Sigmoid colon (tissue), 3 donors: ENCODE results near the gene ENHO.

ENCODE experiments used
- CTCF ChIP-seq, 4 experiments: fragments of 450-650 bp in 3 of 4; fragments of 200-600 bp in 1 of 4; IDR thresholded peaks; one replicate each; pipeline ENCODE4 v1.5.1; 2016 to 2019; ENCODE audit warnings: antibody characterized with exemption in 4 of 4, mild to moderate bottlenecking in 3 of 4, moderate library complexity in 2 of 4
- POLR2A ChIP-seq, 2 donors: fragments of 450-650 bp; IDR thresholded peaks; one replicate each; pipeline ENCODE4 v1.6.1; 2016; ENCODE audit warnings: antibody characterized with exemption in 2 of 2, mild to moderate bottlenecking in 2 of 2, moderate library complexity in 2 of 2

- TF ChIP-seq CTCF (IDR thresholded peaks at IDR 0.05) (no peak), POLR2A (IDR thresholded peaks at IDR 0.05) (no peak)
These were observed 18.8 kb upstream of the ENHO start for GRCh38 chr9:34541540-34541939.
